ENCODE measurements around the gene ZNF837.

DNA sequence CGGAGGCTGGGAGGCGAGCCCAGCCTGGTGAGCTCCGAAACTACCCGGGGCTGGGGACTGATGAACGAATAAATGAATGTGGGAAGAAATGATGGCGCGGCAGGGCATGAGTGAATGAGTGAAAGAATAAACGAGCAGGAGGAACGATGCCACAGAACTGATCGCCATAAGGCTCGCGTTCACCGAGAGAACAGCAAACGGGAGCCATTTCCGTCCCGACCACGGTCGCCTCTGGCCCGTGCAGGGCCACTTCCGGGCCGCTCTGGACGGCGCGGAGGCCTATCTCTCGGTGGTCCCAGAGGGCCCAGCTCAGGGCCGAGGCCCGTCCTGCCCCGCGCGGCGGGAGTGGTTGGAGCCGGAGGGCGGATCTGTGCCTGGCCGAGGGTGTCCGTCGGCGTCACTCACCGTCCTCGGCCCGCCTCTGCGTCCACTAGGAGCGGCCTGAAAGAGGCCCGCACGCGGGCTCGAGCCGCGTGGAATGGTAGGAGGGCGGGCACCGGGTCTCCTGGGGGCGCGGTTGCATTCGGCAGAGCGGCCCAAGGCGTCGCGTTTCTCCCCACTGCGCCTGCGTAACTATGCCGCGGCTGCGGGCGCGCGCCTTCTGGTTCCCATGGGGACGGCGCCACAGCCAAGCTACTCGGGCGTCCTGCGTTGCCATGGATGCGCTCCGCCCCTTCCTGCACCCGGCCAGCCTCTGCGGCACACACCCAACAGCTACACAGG, 18.4 kb downstream of the ZNF837 start, which contains the start of gene ZNF497:
- TF ChIP-seq, protein P1, sequence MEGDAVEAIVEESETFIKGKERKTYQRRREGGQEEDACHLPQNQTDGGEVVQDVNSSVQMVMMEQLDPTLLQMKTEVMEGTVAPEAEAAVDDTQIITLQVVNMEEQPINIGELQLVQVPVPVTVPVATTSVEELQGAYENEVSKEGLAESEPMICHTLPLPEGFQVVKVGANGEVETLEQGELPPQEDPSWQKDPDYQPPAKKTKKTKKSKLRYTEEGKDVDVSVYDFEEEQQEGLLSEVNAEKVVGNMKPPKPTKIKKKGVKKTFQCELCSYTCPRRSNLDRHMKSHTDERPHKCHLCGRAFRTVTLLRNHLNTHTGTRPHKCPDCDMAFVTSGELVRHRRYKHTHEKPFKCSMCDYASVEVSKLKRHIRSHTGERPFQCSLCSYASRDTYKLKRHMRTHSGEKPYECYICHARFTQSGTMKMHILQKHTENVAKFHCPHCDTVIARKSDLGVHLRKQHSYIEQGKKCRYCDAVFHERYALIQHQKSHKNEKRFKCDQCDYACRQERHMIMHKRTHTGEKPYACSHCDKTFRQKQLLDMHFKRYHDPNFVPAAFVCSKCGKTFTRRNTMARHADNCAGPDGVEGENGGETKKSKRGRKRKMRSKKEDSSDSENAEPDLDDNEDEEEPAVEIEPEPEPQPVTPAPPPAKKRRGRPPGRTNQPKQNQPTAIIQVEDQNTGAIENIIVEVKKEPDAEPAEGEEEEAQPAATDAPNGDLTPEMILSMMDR (IDR thresholded peaks at IDR 0.05; ENCODE audit: low read depth, low read length): no peak
- peak; percentile 72 for TF ChIP-seq POLR2A (IDR thresholded peaks at IDR 0.05; ENCODE audit: extremely low read depth, insufficient read length)
